Fibroblast of pulmonary artery (primary cell): Measurements from ENCODE around the gene RPRD2.
"Not testable (repeated sequence)": the region's sequence is repeated elsewhere in the genome, so short reads cannot be mapped to it uniquely, and the experiment has no call there.

ENCODE experiments used
- DNase-seq: peaks from one replicate; pipeline ENCODE4 v3.0.0-alpha.2; 2010; ENCODE audit warnings: low read depth
- H3K4me3 ChIP-seq: replicated peaks from 2 replicates; pipeline ENCODE4 v1.5.1; 2011; ENCODE audit warnings: low read depth, mild to moderate bottlenecking, control low read depth, low read length, moderate library complexity
- CTCF ChIP-seq: IDR thresholded peaks from 2 replicates; pipeline ENCODE4 v1.5.1; 2011; ENCODE audit warnings: mild to moderate bottlenecking, control low read depth, low read length, inconsistent platforms; ENCODE audit errors: missing control alignments

The RPRD2 gene

GRCh38 chr1:150388241-150388640 is 24.3 kb downstream of the RPRD2 start:
- no peak for TF ChIP-seq CTCF
- no peak overlapping the region for H3K4me3 ChIP-seq
- DNase-seq, result no peak

GRCh38 chr1:150389650-150390049 is 25.7 kb downstream of the RPRD2 start:
- H3K4me3 ChIP-seq, result no peak overlapping the region
- TF ChIP-seq CTCF, result no peak
- DNase-seq, result no peak

GRCh38 chr1:150392627-150393026 is 28.7 kb downstream of the RPRD2 start:
- DNase-seq, result no peak
- TF ChIP-seq CTCF, result no peak
- H3K4me3 ChIP-seq, result no peak overlapping the region

GRCh38 chr1:150395115-150395514 is 31.2 kb downstream of the RPRD2 start:
- not testable (repeated sequence) for DNase-seq, H3K4me3 ChIP-seq

- no peak overlapping the region for H3K4me3 ChIP-seq
- no peak for DNase-seq
- no peak for TF ChIP-seq CTCF
These were observed 33.6 kb downstream of the RPRD2 start for GRCh38 chr1:150397392-150398032.

GRCh38 chr1:150404465-150404864 is 40.5 kb downstream of the RPRD2 start:
- no peak for TF ChIP-seq CTCF
- no peak overlapping the region for H3K4me3 ChIP-seq
- DNase-seq, result no peak

- H3K4me3 ChIP-seq, result no peak overlapping the region
- DNase-seq, result no peak
- TF ChIP-seq CTCF, result no peak
These were observed 41.7 kb downstream of the RPRD2 start for GRCh38 chr1:150405660-150406059.

GRCh38 chr1:150406483-150406882 is 42.5 kb downstream of the RPRD2 start:
- DNase-seq, result no peak

More at GRCh38 chr1:150406483-150406882, 42.5 kb downstream of the RPRD2 start:
- no peak overlapping the region for H3K4me3 ChIP-seq
- TF ChIP-seq CTCF, result no peak
